Suprapubic skin (tissue), 3 donors: Measurements from ENCODE around the gene LMLN.

Source experiments
- CTCF ChIP-seq, 2 donors: fragments of 200-600 bp in 1 of 2; fragments of 450-650 bp in 1 of 2; sonication (generic) in 1 of 2; IDR thresholded peaks; one replicate each; pipeline ENCODE4 v1.5.1; 2016 to 2019; ENCODE audit warnings: antibody characterized with exemption in 2 of 2, mild to moderate bottlenecking in 1 of 2, moderate library complexity in 1 of 2
- POLR2A ChIP-seq, 2 donors: fragments of 450-650 bp; IDR thresholded peaks; one replicate each; pipeline ENCODE4 v1.6.1; 2017; ENCODE audit warnings: antibody characterized with exemption in 2 of 2, mild to moderate bottlenecking in 2 of 2, moderate library complexity in 2 of 2

DNA sequence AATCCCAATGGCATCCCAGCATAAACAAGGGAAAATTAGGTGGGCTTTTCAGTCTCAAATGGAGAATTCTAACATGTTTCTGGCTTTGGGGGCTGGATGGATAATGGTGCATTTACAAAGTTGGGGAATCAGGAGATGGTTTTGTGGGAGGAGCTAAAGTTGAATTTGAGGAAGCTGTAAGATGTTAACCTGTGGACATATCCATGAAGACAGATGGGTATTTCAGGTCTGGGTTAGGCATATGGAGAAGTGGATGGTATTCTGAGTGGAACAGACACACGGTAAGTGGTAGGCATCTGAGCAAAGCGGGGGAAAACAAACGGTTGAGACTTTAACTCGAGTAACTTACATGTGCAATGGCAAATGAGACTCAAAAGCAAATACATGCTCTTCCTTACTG is 1.7 kb upstream of the LMLN start:
- TF ChIP-seq CTCF (IDR thresholded peaks at IDR 0.05) (no peak), POLR2A (IDR thresholded peaks at IDR 0.05) (no peak)
